OCI-LY7 (cell line): ENCODE results near the gene MTARC2. TPM values are rescaled to one million over a fixed set of nuclear protein-coding genes. Genes with fewer than 3 reads are reported as not detected.

Experiments used
- BruUV-seq: library from RNA; stranded (reverse); fragments of 400-500 nt; replicated peaks from 2 replicates; lab custom pipeline; 2021; lab: Mats Ljungman, UMichigan
- CTCF ChIA-PET: fragments of 300-600 bp; sonication (Branson Sonifier 250); formaldehyde crosslinking; loops from one replicate; lab custom pipeline; 2022; ENCODE audit warnings: antibody characterized with exemption; ENCODE audit not compliant: unreplicated experiment; lab: Charles Lee
- POLR2A ChIA-PET: fragments of 300-600 bp; sonication (Branson Sonifier 250); formaldehyde crosslinking; loops from one replicate; lab custom pipeline; 2022; ENCODE audit warnings: antibody characterized with exemption; lab: Charles Lee
- DNase-seq: peaks from one replicate; pipeline ENCODE4 v3.0.0-alpha.2; 2015; ENCODE audit warnings: low spot score
- H2AFZ ChIP-seq: fragments of 200-600 bp; sonication (generic), shearing (Covaris generic); 2 replicates; pipeline ENCODE4 v1.6.1; 2014; ENCODE audit warnings: mild to moderate bottlenecking, antibody characterized with exemption, low read length, moderate library complexity
- H3K27ac ChIP-seq: fragments of 200-600 bp; sonication (generic); 2 replicates; pipeline ENCODE4 v1.5.1; 2014; ENCODE audit warnings: mixed run types, low read depth, mild to moderate bottlenecking, moderate library complexity, low read length, inconsistent platforms; ENCODE audit not compliant: poor library complexity, severe bottlenecking
- H3K36me3 ChIP-seq: fragments of 200-600 bp; sonication (generic); 2 replicates; pipeline ENCODE4 v1.6.1; 2014; ENCODE audit warnings: mild to moderate bottlenecking, antibody characterized with exemption, low read length, moderate library complexity, mixed read lengths; ENCODE audit not compliant: insufficient read depth
- H3K4me1 ChIP-seq: fragments of 200-600 bp; sonication (generic); 2 replicates; pipeline ENCODE4 v1.5.1; 2014; ENCODE audit warnings: mild to moderate bottlenecking, low read length; ENCODE audit not compliant: insufficient read depth, poor library complexity, severe bottlenecking
- H3K4me2 ChIP-seq: fragments of 200-600 bp; sonication (generic); 2 replicates; pipeline ENCODE4 v1.6.1; 2014; ENCODE audit warnings: mild to moderate bottlenecking, low read length
- H3K4me3 ChIP-seq: fragments of 200-600 bp; sonication (generic); 2 replicates; pipeline ENCODE4 v1.5.1; 2014; ENCODE audit warnings: mild to moderate bottlenecking, low read depth, low read length; ENCODE audit not compliant: poor library complexity, severe bottlenecking
- H3K79me2 ChIP-seq: fragments of 200-600 bp; sonication (generic); 2 replicates; pipeline ENCODE4 v1.6.1; 2016; ENCODE audit warnings: low read depth, mild to moderate bottlenecking, low read length, moderate library complexity, mixed read lengths; ENCODE audit not compliant: insufficient read depth
- H3K9me2 ChIP-seq: fragments of 200-600 bp; sonication (generic); 2 replicates; pipeline ENCODE4 v1.6.1; 2016; ENCODE audit warnings: mild to moderate bottlenecking, low read length, mixed read lengths; ENCODE audit not compliant: insufficient read depth
- H3K9me3 ChIP-seq: fragments of 200-600 bp; sonication (generic); 2 replicates; pipeline ENCODE4 v1.6.1; 2014; ENCODE audit warnings: mild to moderate bottlenecking, mixed run types, low read length, mixed read lengths
- H4K20me1 ChIP-seq: fragments of 200-600 bp; sonication (generic); 2 replicates; pipeline ENCODE4 v1.6.1; 2014; ENCODE audit warnings: mild to moderate bottlenecking, antibody characterized with exemption, low read length, moderate library complexity, mixed read lengths; ENCODE audit not compliant: insufficient read depth
- CTCF ChIP-seq: fragments of 200-600 bp; sonication (generic); conservative IDR thresholded peaks from 2 replicates; pipeline ENCODE4 v1.5.1; 2014; ENCODE audit warnings: mild to moderate bottlenecking, antibody characterized with exemption, low read length, moderate library complexity, mixed read lengths
- EZH2phosphoT487 ChIP-seq: fragments of 200-600 bp; sonication (generic); IDR thresholded peaks from 2 replicates; pipeline ENCODE4 v1.6.1; 2018; ENCODE audit warnings: low read depth, borderline replicate concordance, mild to moderate bottlenecking, mixed run types, antibody characterized with exemption, low read length, moderate library complexity, mixed read lengths
- intact Hi-C: fragments of 100-400 bp; cut with micrococcal nuclease; formaldehyde crosslinking; loops from one replicate; pipeline ENCODE4 v1.10.0; 2022; ENCODE audit not compliant: unreplicated experiment
- total RNA-seq, 2 experiments: library from RNA; depleted of rRNA in 1 of 2; stranded (reverse); fragments of >200 nt in 1 of 2; shearing (Covaris generic) in 1 of 2; gene quantifications; 2 replicates each; pipeline ENCODE4 v1.2.3, GENCODE V29; 2014 to 2022

The MTARC2 gene
- total RNA-seq, 2 experiments from 2014 or later = not detected

GRCh38 chr1:220819467-220820026, 71.4 kb downstream of the MTARC2 start:
- Histone ChIP-seq H4K20me1 (no peaks in the 10 kb centered on the region), H3K27ac (no peak overlapping the region), H2AFZ (no peak overlapping the region), H3K9me3 (no peaks in the 10 kb centered on the region), H3K4me3 (no peak overlapping the region), H3K36me3 (no peaks in the 10 kb centered on the region), H3K4me2 (no peak overlapping the region), H3K79me2 (no peaks in the 10 kb centered on the region), H3K9me2 (no peaks in the 10 kb centered on the region), H3K4me1 (no peaks in the 10 kb centered on the region)
- DNase-seq = no peak
- no TSS peak for BruUV-seq
- ChIA-PET POLR2A (no interaction called here), CTCF (no interaction called here)
- intact Hi-C loops = no loop called here
- no peak for TF ChIP-seq EZH2phosphoT487
- no peak for TF ChIP-seq CTCF

- H3K36me3 ChIP-seq = no peaks in the 10 kb centered on the region
- no peak overlapping the region for H3K4me3 ChIP-seq
- H3K4me2 ChIP-seq = no peak overlapping the region
- H3K79me2 ChIP-seq = no peaks in the 10 kb centered on the region
- H3K9me2 ChIP-seq = no peaks in the 10 kb centered on the region
- TF ChIP-seq EZH2phosphoT487 = no peak
- TF ChIP-seq CTCF = no peak
- DNase-seq = no peak
- H4K20me1 ChIP-seq = no peaks in the 10 kb centered on the region
- intact Hi-C loops = no loop called here
- no peaks in the 10 kb centered on the region for H3K4me1 ChIP-seq
- BruUV-seq = no TSS peak
- no peaks in the 10 kb centered on the region for H3K9me3 ChIP-seq
- ChIA-PET CTCF (no interaction called here), POLR2A (no interaction called here)
- H3K27ac ChIP-seq = no peak overlapping the region
- no peak overlapping the region for H2AFZ ChIP-seq
Observed at GRCh38 chr1:220824031-220824989, 76.2 kb downstream of the MTARC2 start.
